Activated T-cell treated with anti-CD3 and anti-CD28 coated beads for 48 hours (primary cell): ENCODE results near the gene STK32C.
"Not testable (repeated sequence)": the region's sequence is repeated elsewhere in the genome, so short reads cannot be mapped to it uniquely, and the experiment has no call there.

Experiments used
- DNase-seq: peaks from one replicate; pipeline ENCODE4 v3.0.0-alpha.2; 2020; ENCODE audit warnings: low read depth

STK32C gene

GRCh38 chr10:132281915-132282666 lies 25.7 kb downstream of the STK32C start:
- no peak for DNase-seq

GRCh38 chr10:132280646-132281074 lies 27.1 kb downstream of the STK32C start:
- DNase-seq = no peak

- no peak for DNase-seq
These were observed 27.7 kb downstream of the STK32C start for GRCh38 chr10:132279873-132280645.

- no peak for DNase-seq
These were observed 30.4 kb downstream of the STK32C start for GRCh38 chr10:132277311-132277741.

- DNase-seq = no peak
These were observed 31.0 kb downstream of the STK32C start for GRCh38 chr10:132276706-132277105.

- DNase-seq = no peak
These were observed 31.5 kb downstream of the STK32C start for GRCh38 chr10:132276179-132276675.

GRCh38 chr10:132275426-132276178 lies 32.1 kb downstream of the STK32C start:
- DNase-seq = no peak

GRCh38 chr10:132274986-132275385 lies 32.8 kb downstream of the STK32C start:
- no peak for DNase-seq

GRCh38 chr10:132274581-132274980 lies 33.2 kb downstream of the STK32C start:
- no peak for DNase-seq

GRCh38 chr10:132273966-132274365 lies 33.8 kb downstream of the STK32C start:
- DNase-seq = no peak

- DNase-seq = no peak
These were observed 34.3 kb downstream of the STK32C start for GRCh38 chr10:132273304-132273944.

GRCh38 chr10:132272231-132272971 lies 35.3 kb downstream of the STK32C start:
- no peak for DNase-seq

GRCh38 chr10:132271458-132272230 lies 36.1 kb downstream of the STK32C start:
- no peak for DNase-seq

GRCh38 chr10:132270721-132271457 lies 36.9 kb downstream of the STK32C start:
- DNase-seq = no peak

GRCh38 chr10:132270256-132270655 lies 37.5 kb downstream of the STK32C start:
- DNase-seq = no peak

GRCh38 chr10:132269266-132270230 lies 38.2 kb downstream of the STK32C start:
- no peak for DNase-seq

GRCh38 chr10:132267916-132268315 lies 39.8 kb downstream of the STK32C start:
- not testable (repeated sequence) for DNase-seq

- no peak for DNase-seq
These were observed 41.1 kb downstream of the STK32C start for GRCh38 chr10:132266594-132267161.
